Activated CD8-positive, alpha-beta T cell treated with anti-CD3 and anti-CD28 coated beads, Interleukin-2, amount 10 ng/mL, durations not matched to agents 7 days and 5 days (primary cell): Measurements from ENCODE around the gene MAP1LC3B. TPM values are rescaled to one million over a fixed set of nuclear protein-coding genes. Genes with fewer than 3 reads are reported as not detected.

Experiments
- ATAC-seq: fragments of 150-1000 bp; cut with Tn5 transposase; one replicate; pipeline ENCODE4 v1.10.0; 2021; ENCODE audit warnings: moderate library complexity
- CTCF ChIA-PET: fragments of 350-600 bp; sonication (Branson Sonifier 250); formaldehyde crosslinking; loops from one replicate; lab custom pipeline; 2021; ENCODE audit warnings: antibody characterized with exemption; lab: Charles Lee
- POLR2A ChIA-PET: fragments of 350-600 bp; sonication (Branson Sonifier 250); formaldehyde crosslinking; loops from one replicate; lab custom pipeline; 2021; ENCODE audit warnings: antibody characterized with exemption; lab: Charles Lee
- DNase-seq: peaks from one replicate; pipeline ENCODE4 v3.0.0-alpha.2; 2020
- H3K27ac Mint-ChIP-seq: one replicate; pipeline ENCODE4 v1.8.0; 2021; ENCODE audit warnings: mild to moderate bottlenecking, mixed read lengths
- H3K27me3 Mint-ChIP-seq: one replicate; pipeline ENCODE4 v1.8.0; 2021; ENCODE audit warnings: low read depth, mixed read lengths
- H3K36me3 Mint-ChIP-seq: one replicate; pipeline ENCODE4 v1.8.0; 2021; ENCODE audit warnings: low read depth, mixed read lengths
- H3K4me1 Mint-ChIP-seq: one replicate; pipeline ENCODE4 v1.8.0; 2021; ENCODE audit warnings: low read depth, mixed read lengths
- H3K4me3 Mint-ChIP-seq: one replicate; pipeline ENCODE4 v1.8.0; 2021; ENCODE audit warnings: mild to moderate bottlenecking, mixed read lengths
- H3K9me3 Mint-ChIP-seq: one replicate; pipeline ENCODE4 v1.8.0; 2022; ENCODE audit warnings: mixed read lengths; ENCODE audit not compliant: insufficient read depth
- total RNA-seq, 2 experiments: library from RNA; stranded (reverse); gene quantifications; one replicate each; pipeline ENCODE4 v1.2.3, GENCODE V29; 2021

The MAP1LC3B gene
- total RNA-seq, 2 experiments from 2014 or later = 40.2 to 45.3 TPM

GRCh38 chr16:87438611-87438985 is 46.5 kb downstream of the MAP1LC3B start:
- Mint-ChIP-seq H3K36me3 (no peaks in the 10 kb centered on the region), H3K4me3 (no peak overlapping the region), H3K27me3 (peaks cover 12% of the 10 kb centered on the region), H3K4me1 (peaks cover 15% of the 10 kb centered on the region), H3K27ac (no peak overlapping the region), H3K9me3 (no peaks in the 10 kb centered on the region)
- POLR2A ChIA-PET = interaction anchor here (0.6 kb wide), 1 partner anchor 84 kb away, joined by 3 read pairs; no protein-coding TSS in a partner anchor
- CTCF ChIA-PET = no interaction called here
- no peak for DNase-seq
- ATAC-seq = no peak

DNA sequence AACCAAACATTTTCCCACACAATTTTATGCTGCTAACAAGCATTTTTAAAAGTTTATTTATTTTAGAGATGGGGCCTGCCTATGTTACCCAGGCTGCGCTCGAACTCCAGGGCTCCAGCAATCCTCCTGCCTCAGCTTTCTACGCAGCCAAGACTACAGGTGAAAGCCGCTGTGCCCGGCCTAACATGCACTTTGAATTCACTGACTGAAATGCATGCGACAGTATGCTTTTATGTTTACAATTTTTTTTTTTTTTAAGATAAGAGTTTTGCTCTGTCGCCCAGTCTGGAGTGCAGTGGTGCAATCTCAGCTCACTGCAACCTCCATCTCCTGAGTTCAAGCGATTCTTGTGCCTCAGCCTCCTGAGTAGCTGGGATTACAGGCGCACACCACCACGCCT is 47.8 kb downstream of the MAP1LC3B start:
- Mint-ChIP-seq H3K4me1 (peaks cover 15% of the 10 kb centered on the region), H3K4me3 (no peak overlapping the region), H3K9me3 (no peaks in the 10 kb centered on the region), H3K27me3 (peaks cover 10% of the 10 kb centered on the region), H3K27ac (no peak overlapping the region), H3K36me3 (no peaks in the 10 kb centered on the region)
- ChIA-PET POLR2A (no interaction called here), CTCF (no interaction called here)
- no peak for DNase-seq
- no peak for ATAC-seq

GRCh38 chr16:87441886-87442580 is 49.9 kb downstream of the MAP1LC3B start:
- Mint-ChIP-seq H3K9me3 (no peaks in the 10 kb centered on the region), H3K27me3 (peaks cover 5% of the 10 kb centered on the region), H3K36me3 (no peaks in the 10 kb centered on the region), H3K4me1 (no peaks in the 10 kb centered on the region), H3K4me3 (no peak overlapping the region), H3K27ac (no peak overlapping the region)
- DNase-seq (no peak), ATAC-seq (no peak)
- ChIA-PET POLR2A (no interaction called here), CTCF (interaction anchor here (2.2 kb wide), 1 partner anchor 25 kb away, joined by 6 read pairs; no protein-coding TSS in a partner anchor)

DNA sequence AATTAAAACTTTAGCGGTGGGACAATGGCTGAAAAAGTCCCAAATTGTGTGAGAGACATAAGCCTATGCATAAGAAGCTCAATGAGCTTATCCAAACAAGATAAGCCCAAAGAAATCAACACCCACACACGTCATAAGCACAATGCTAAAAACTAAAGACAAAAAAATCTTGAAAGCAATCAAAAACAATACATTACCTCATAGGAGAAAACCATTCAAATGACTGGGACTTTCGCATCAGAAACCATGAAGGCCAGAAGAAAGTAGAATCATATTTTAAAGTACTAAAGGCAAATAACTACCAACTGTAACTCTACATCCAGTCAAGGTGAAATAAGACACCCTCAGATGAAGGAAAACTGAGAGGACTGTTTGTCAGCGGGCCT is 50.4 kb downstream of the MAP1LC3B start:
- ATAC-seq (no peak), DNase-seq (no peak)
- Mint-ChIP-seq H3K4me3 (no peak overlapping the region), H3K9me3 (no peaks in the 10 kb centered on the region), H3K36me3 (no peaks in the 10 kb centered on the region), H3K27me3 (peaks cover 5% of the 10 kb centered on the region), H3K27ac (no peak overlapping the region), H3K4me1 (no peaks in the 10 kb centered on the region)
- ChIA-PET POLR2A (no interaction called here), CTCF (interaction anchor here (2.2 kb wide), 1 partner anchor 26 kb away, joined by 6 read pairs; no protein-coding TSS in a partner anchor)

DNA sequence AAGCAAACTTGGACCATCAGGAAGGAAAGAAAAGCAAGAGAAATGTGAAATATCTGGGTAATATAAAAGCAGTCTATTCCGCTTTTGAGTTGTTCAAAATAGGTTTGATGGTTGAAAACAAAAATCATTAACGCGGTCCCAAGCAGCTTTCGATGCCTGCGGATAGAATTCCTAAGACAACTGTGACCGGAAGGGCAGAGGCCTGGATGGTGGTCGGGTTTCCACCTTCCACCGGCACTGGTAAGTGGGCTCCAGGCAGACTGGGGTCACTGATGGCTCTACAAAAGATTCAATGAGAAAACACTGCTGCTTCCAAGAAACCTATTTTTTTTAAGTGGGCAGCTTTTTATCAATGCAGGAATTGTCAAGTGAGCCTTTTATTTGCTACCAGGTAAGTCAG is 50.9 kb downstream of the MAP1LC3B start:
- DNase-seq (no peak), ATAC-seq (no peak)
- POLR2A ChIA-PET = interaction anchor here (0.7 kb wide), 1 partner anchor 455 kb away, joined by 3 read pairs; no protein-coding TSS in a partner anchor
- Mint-ChIP-seq H3K27me3 (peaks cover 3% of the 10 kb centered on the region), H3K4me3 (no peak overlapping the region), H3K27ac (no peak overlapping the region), H3K4me1 (no peaks in the 10 kb centered on the region), H3K9me3 (no peaks in the 10 kb centered on the region), H3K36me3 (no peaks in the 10 kb centered on the region)
- CTCF ChIA-PET = interaction anchor here (2.2 kb wide), 1 partner anchor 26 kb away, joined by 6 read pairs; no protein-coding TSS in a partner anchor

- Mint-ChIP-seq H3K27me3 (peaks cover 2% of the 10 kb centered on the region), H3K27ac (no peak overlapping the region), H3K4me3 (no peak overlapping the region), H3K9me3 (no peaks in the 10 kb centered on the region), H3K36me3 (no peaks in the 10 kb centered on the region), H3K4me1 (no peaks in the 10 kb centered on the region)
- DNase-seq = no peak
- POLR2A ChIA-PET = no interaction called here
- ATAC-seq = no peak
- CTCF ChIA-PET = interaction anchor here (2.2 kb wide), 1 partner anchor 27 kb away, joined by 6 read pairs; no protein-coding TSS in a partner anchor
Observed at GRCh38 chr16:87443964-87444363, 51.8 kb downstream of the MAP1LC3B start.

DNA sequence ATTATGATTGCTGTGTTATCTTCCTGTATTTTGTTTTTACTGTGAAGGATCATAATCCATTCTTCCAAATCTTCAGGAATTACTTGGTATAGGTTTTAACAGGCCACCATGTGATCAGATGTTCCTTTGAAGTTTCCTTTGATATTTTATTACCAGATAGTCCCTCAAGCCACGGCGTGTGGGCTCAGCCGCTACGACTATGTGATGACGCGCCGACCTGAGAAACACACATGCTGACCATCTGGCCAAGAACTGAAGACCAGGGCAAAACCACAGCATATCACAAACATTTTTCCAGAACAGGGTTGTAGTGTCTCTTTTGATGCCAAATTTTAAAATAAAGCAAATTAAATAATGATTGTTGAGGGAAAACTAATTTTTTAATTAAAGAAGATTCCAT is 53.4 kb downstream of the MAP1LC3B start:
- H3K27me3 Mint-ChIP-seq = peaks cover 2% of the 10 kb centered on the region
- POLR2A ChIA-PET = no interaction called here
- no peaks in the 10 kb centered on the region for H3K4me1 Mint-ChIP-seq
- H3K27ac Mint-ChIP-seq = no peak overlapping the region
- ATAC-seq = no peak
- DNase-seq = no peak
- CTCF ChIA-PET = no interaction called here
- no peak overlapping the region for H3K4me3 Mint-ChIP-seq
- H3K36me3 Mint-ChIP-seq = no peaks in the 10 kb centered on the region
- no peaks in the 10 kb centered on the region for H3K9me3 Mint-ChIP-seq

- ATAC-seq (no peak), DNase-seq (no peak)
- H3K4me3 Mint-ChIP-seq = no peak overlapping the region
- ChIA-PET POLR2A (no interaction called here), CTCF (interaction anchor here (1.2 kb wide), 1 partner anchor 30 kb away, joined by 3 read pairs; no protein-coding TSS in a partner anchor)
- peaks cover 2% of the 10 kb centered on the region for H3K27me3 Mint-ChIP-seq
- no peaks in the 10 kb centered on the region for H3K36me3 Mint-ChIP-seq
- no peaks in the 10 kb centered on the region for H3K9me3 Mint-ChIP-seq
- no peaks in the 10 kb centered on the region for H3K4me1 Mint-ChIP-seq
- no peak overlapping the region for H3K27ac Mint-ChIP-seq
Observed at GRCh38 chr16:87446479-87446878, 54.3 kb downstream of the MAP1LC3B start.

- peaks cover 2% of the 10 kb centered on the region for H3K27me3 Mint-ChIP-seq
- ATAC-seq (no peak), DNase-seq (no peak)
- H3K36me3 Mint-ChIP-seq = no peaks in the 10 kb centered on the region
- no peak overlapping the region for H3K27ac Mint-ChIP-seq
- no peaks in the 10 kb centered on the region for H3K9me3 Mint-ChIP-seq
- H3K4me3 Mint-ChIP-seq = no peak overlapping the region
- no peaks in the 10 kb centered on the region for H3K4me1 Mint-ChIP-seq
- ChIA-PET POLR2A (no interaction called here), CTCF (interaction anchor here (1.2 kb wide), 1 partner anchor 31 kb away, joined by 3 read pairs; no protein-coding TSS in a partner anchor)
Observed at GRCh38 chr16:87447323-87447722, 55.2 kb downstream of the MAP1LC3B start.

GRCh38 chr16:87448866-87449265 is 56.7 kb downstream of the MAP1LC3B start:
- DNase-seq (no peak), ATAC-seq (no peak)
- ChIA-PET POLR2A (no interaction called here), CTCF (no interaction called here)
- Mint-ChIP-seq H3K4me1 (no peaks in the 10 kb centered on the region), H3K27ac (no peak overlapping the region), H3K9me3 (no peaks in the 10 kb centered on the region), H3K27me3 (no peaks in the 10 kb centered on the region), H3K4me3 (no peak overlapping the region), H3K36me3 (no peaks in the 10 kb centered on the region)

GRCh38 chr16:87451563-87452210 is 59.6 kb downstream of the MAP1LC3B start:
- ATAC-seq (no peak), DNase-seq (no peak)
- H3K4me1 Mint-ChIP-seq = no peaks in the 10 kb centered on the region
- H3K4me3 Mint-ChIP-seq = no peak overlapping the region
- H3K27me3 Mint-ChIP-seq = peaks cover 3% of the 10 kb centered on the region
- H3K9me3 Mint-ChIP-seq = no peaks in the 10 kb centered on the region
- no peaks in the 10 kb centered on the region for H3K36me3 Mint-ChIP-seq
- CTCF ChIA-PET = no interaction called here
- POLR2A ChIA-PET = no interaction called here
- no peak overlapping the region for H3K27ac Mint-ChIP-seq

DNA sequence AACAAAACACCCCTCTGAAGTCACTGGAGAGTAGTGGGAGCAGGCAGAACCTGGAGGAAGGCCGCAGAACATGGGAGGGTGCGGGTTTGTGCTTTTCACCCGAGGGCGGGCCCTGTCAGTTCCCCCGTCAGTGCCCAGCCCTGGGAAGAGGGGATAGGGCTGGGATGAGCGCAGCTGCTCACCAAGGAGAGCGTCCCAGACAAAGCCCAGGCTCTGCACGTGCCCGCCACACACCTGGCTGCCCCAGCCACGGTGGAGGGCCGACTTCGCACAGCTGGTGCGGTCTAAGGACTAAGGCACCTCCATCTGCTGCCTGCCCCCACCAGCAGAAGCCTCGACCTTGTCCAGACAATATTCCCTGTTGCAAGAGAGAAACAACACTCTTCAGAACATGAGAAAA is 61.2 kb downstream of the MAP1LC3B start:
- ATAC-seq (no peak), DNase-seq (no peak)
- POLR2A ChIA-PET = no interaction called here
- H3K4me3 Mint-ChIP-seq = no peak overlapping the region
- H3K4me1 Mint-ChIP-seq = peaks cover 8% of the 10 kb centered on the region
- no peak overlapping the region for H3K27ac Mint-ChIP-seq
- H3K36me3 Mint-ChIP-seq = no peaks in the 10 kb centered on the region
- peaks cover 3% of the 10 kb centered on the region for H3K27me3 Mint-ChIP-seq
- H3K9me3 Mint-ChIP-seq = no peaks in the 10 kb centered on the region
- CTCF ChIA-PET = interaction anchor here (1.1 kb wide), 1 partner anchor 12 kb away, joined by 3 read pairs; no protein-coding TSS in a partner anchor
